BE2C (cell line): ENCODE measurements around the gene MEI4.
"Not testable (repeated sequence)": the region's sequence is repeated elsewhere in the genome, so short reads cannot be mapped to it uniquely, and the experiment has no call there.

Experiments used
- DNase-seq: peaks from one replicate; pipeline ENCODE4 v3.0.0-alpha.2; 2020
- H3K27me3 ChIP-seq: fragments of 250-450 bp; sonication (Bioruptor Pico); 2 replicates; pipeline ENCODE4 v1.5.1; 2020; ENCODE audit warnings: mild to moderate bottlenecking
- H3K36me3 ChIP-seq: fragments of 250-450 bp; sonication (Bioruptor Pico); 2 replicates; pipeline ENCODE4 v1.5.1; 2020; ENCODE audit warnings: mild to moderate bottlenecking
- H3K4me1 ChIP-seq: fragments of 250-450 bp; sonication (Bioruptor Pico); 2 replicates; pipeline ENCODE4 v1.5.1; 2020
- H3K4me3 ChIP-seq: 2 replicates; pipeline ENCODE4 v1.5.1; 2011; ENCODE audit warnings: low read depth, low read length
- H3K9me3 ChIP-seq: fragments of 250-450 bp; sonication (Bioruptor Pico); 2 replicates; pipeline ENCODE4 v1.5.1; 2020
- CTCF ChIP-seq: IDR thresholded peaks from 2 replicates; pipeline ENCODE4 v1.5.1; 2012; ENCODE audit warnings: mild to moderate bottlenecking, low read depth, low read length

MEI4 gene

GRCh38 chr6:77688649-77689048 lies 35.8 kb downstream of the MEI4 start:
- Histone ChIP-seq H3K4me3 (no peak overlapping the region), H3K4me1 (no peaks in the 10 kb centered on the region), H3K9me3 (no peaks in the 10 kb centered on the region), H3K27me3 (no peaks in the 10 kb centered on the region), H3K36me3 (no peaks in the 10 kb centered on the region)
- DNase-seq = no peak
- TF ChIP-seq CTCF = no peak

- H3K36me3 ChIP-seq, H3K4me3 ChIP-seq, H3K27me3 ChIP-seq, H3K4me1 ChIP-seq, H3K9me3 ChIP-seq, DNase-seq: not testable (repeated sequence)
These were observed 47.3 kb downstream of the MEI4 start for GRCh38 chr6:77700095-77700494.

- no peak for DNase-seq
- no peaks in the 10 kb centered on the region for H3K36me3 ChIP-seq
- no peak for TF ChIP-seq CTCF
These were observed 54.8 kb downstream of the MEI4 start for GRCh38 chr6:77707603-77708002.

GRCh38 chr6:77715588-77715987 lies 62.7 kb downstream of the MEI4 start:
- no peaks in the 10 kb centered on the region for H3K9me3 ChIP-seq
- DNase-seq = no peak
- H3K4me1 ChIP-seq = no peaks in the 10 kb centered on the region
- no peaks in the 10 kb centered on the region for H3K36me3 ChIP-seq
- no peak overlapping the region for H3K4me3 ChIP-seq
- no peak for TF ChIP-seq CTCF
- no peaks in the 10 kb centered on the region for H3K27me3 ChIP-seq

More at GRCh38 chr6:77707603-77708002, 54.8 kb downstream of the MEI4 start:
- H3K27me3 ChIP-seq = no peaks in the 10 kb centered on the region
- H3K4me1 ChIP-seq = no peaks in the 10 kb centered on the region
- H3K4me3 ChIP-seq = no peak overlapping the region
- H3K9me3 ChIP-seq = no peaks in the 10 kb centered on the region

- Histone ChIP-seq H3K9me3 (no peaks in the 10 kb centered on the region), H3K27me3 (no peaks in the 10 kb centered on the region), H3K4me3 (no peak overlapping the region), H3K4me1 (no peaks in the 10 kb centered on the region), H3K36me3 (no peaks in the 10 kb centered on the region)
- no peak for TF ChIP-seq CTCF
- no peak for DNase-seq
These were observed 63.5 kb downstream of the MEI4 start for GRCh38 chr6:77716311-77716710.

GRCh38 chr6:77736010-77736409 lies 83.2 kb downstream of the MEI4 start:
- H3K4me3 ChIP-seq, H3K27me3 ChIP-seq, H3K9me3 ChIP-seq, H3K36me3 ChIP-seq, DNase-seq, H3K4me1 ChIP-seq: not testable (repeated sequence)

GRCh38 chr6:77740380-77740779 lies 87.5 kb downstream of the MEI4 start:
- H3K36me3 ChIP-seq = no peaks in the 10 kb centered on the region
- H3K27me3 ChIP-seq = no peaks in the 10 kb centered on the region
- TF ChIP-seq CTCF = peak; percentile 30; the same call in 1 of the 2 replicates
- no peaks in the 10 kb centered on the region for H3K4me1 ChIP-seq
- no peak overlapping the region for H3K4me3 ChIP-seq
- DNase-seq = no peak
- H3K9me3 ChIP-seq = no peaks in the 10 kb centered on the region

- H3K36me3 ChIP-seq, H3K4me3 ChIP-seq, H3K27me3 ChIP-seq, H3K4me1 ChIP-seq, DNase-seq, H3K9me3 ChIP-seq: not testable (repeated sequence)
These were observed 99.3 kb downstream of the MEI4 start for GRCh38 chr6:77752156-77752555.
